ENCODE results near the gene SCYGR4. TPM values are rescaled to one million over a fixed set of nuclear protein-coding genes. Genes with fewer than 3 reads are reported as not detected.

SCYGR4 gene
- total and polyA plus RNA-seq, 10 of the 15 experiments (the other 5 are each of a cell fraction or from before 2014, with no cell fraction given), result 0.11 TPM; not detected in 9

DNA sequence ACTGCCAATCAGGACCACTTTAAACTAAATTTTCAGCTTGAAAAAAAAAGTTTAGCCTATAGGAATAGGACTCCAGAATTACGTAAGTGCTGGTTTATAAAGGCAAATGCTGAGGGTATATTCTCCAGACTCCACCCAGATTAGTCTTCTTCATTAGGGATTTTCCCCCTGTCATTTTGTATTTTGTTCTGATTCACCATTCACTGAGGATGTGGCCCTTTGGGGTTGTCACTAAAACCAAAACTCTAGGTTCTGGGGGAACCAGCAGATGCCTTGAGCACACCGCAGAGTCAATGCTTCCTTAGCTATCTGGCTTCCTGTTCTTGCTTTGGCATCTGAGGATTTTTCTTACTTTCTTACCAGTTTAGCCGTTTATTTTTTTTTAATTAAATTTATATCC, 10.5 kb downstream of the SCYGR4 start (continued):
- TF ChIP-seq, protein P1, sequence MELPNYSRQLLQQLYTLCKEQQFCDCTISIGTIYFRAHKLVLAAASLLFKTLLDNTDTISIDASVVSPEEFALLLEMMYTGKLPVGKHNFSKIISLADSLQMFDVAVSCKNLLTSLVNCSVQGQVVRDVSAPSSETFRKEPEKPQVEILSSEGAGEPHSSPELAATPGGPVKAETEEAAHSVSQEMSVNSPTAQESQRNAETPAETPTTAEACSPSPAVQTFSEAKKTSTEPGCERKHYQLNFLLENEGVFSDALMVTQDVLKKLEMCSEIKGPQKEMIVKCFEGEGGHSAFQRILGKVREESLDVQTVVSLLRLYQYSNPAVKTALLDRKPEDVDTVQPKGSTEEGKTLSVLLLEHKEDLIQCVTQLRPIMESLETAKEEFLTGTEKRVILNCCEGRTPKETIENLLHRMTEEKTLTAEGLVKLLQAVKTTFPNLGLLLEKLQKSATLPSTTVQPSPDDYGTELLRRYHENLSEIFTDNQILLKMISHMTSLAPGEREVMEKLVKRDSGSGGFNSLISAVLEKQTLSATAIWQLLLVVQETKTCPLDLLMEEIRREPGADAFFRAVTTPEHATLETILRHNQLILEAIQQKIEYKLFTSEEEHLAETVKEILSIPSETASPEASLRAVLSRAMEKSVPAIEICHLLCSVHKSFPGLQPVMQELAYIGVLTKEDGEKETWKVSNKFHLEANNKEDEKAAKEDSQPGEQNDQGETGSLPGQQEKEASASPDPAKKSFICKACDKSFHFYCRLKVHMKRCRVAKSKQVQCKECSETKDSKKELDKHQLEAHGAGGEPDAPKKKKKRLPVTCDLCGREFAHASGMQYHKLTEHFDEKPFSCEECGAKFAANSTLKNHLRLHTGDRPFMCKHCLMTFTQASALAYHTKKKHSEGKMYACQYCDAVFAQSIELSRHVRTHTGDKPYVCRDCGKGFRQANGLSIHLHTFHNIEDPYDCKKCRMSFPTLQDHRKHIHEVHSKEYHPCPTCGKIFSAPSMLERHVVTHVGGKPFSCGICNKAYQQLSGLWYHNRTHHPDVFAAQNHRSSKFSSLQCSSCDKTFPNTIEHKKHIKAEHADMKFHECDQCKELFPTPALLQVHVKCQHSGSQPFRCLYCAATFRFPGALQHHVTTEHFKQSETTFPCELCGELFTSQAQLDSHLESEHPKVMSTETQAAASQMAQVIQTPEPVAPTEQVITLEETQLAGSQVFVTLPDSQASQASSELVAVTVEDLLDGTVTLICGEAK (IDR thresholded peaks at IDR 0.05; ENCODE audit: borderline replicate concordance), result no peak
- TF ChIP-seq, protein P2, sequence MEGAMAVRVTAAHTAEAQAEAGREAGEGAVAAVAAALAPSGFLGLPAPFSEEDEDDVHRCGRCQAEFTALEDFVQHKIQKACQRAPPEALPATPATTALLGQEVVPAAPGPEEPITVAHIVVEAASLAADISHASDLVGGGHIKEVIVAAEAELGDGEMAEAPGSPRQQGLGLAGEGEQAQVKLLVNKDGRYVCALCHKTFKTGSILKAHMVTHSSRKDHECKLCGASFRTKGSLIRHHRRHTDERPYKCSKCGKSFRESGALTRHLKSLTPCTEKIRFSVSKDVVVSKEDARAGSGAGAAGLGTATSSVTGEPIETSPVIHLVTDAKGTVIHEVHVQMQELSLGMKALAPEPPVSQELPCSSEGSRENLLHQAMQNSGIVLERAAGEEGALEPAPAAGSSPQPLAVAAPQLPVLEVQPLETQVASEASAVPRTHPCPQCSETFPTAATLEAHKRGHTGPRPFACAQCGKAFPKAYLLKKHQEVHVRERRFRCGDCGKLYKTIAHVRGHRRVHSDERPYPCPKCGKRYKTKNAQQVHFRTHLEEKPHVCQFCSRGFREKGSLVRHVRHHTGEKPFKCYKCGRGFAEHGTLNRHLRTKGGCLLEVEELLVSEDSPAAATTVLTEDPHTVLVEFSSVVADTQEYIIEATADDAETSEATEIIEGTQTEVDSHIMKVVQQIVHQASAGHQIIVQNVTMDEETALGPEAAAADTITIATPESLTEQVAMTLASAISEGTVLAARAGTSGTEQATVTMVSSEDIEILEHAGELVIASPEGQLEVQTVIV (IDR thresholded peaks at IDR 0.05; ENCODE audit: borderline replicate concordance, partially characterized antibody), result no peak
- TF ChIP-seq MYC (IDR thresholded peaks at IDR 0.05; ENCODE audit: insufficient read depth, insufficient read length, insufficient replicate concordance, low read length, severe bottlenecking), result no peak
- TF ChIP-seq IKZF2 (IDR thresholded peaks at IDR 0.05), result peak; percentile 31 to 63; a peak in 3 of 4 replicates
- no peak for TF ChIP-seq PAX8 (IDR thresholded peaks at IDR 0.05)
- TF ChIP-seq E2F4 (IDR thresholded peaks at IDR 0.05; ENCODE audit: low read depth, low read length), result no peak
- TF ChIP-seq TBL1XR1 (IDR thresholded peaks at IDR 0.05; ENCODE audit: low read depth, low read length), result no peak
- TF ChIP-seq, protein P3, sequence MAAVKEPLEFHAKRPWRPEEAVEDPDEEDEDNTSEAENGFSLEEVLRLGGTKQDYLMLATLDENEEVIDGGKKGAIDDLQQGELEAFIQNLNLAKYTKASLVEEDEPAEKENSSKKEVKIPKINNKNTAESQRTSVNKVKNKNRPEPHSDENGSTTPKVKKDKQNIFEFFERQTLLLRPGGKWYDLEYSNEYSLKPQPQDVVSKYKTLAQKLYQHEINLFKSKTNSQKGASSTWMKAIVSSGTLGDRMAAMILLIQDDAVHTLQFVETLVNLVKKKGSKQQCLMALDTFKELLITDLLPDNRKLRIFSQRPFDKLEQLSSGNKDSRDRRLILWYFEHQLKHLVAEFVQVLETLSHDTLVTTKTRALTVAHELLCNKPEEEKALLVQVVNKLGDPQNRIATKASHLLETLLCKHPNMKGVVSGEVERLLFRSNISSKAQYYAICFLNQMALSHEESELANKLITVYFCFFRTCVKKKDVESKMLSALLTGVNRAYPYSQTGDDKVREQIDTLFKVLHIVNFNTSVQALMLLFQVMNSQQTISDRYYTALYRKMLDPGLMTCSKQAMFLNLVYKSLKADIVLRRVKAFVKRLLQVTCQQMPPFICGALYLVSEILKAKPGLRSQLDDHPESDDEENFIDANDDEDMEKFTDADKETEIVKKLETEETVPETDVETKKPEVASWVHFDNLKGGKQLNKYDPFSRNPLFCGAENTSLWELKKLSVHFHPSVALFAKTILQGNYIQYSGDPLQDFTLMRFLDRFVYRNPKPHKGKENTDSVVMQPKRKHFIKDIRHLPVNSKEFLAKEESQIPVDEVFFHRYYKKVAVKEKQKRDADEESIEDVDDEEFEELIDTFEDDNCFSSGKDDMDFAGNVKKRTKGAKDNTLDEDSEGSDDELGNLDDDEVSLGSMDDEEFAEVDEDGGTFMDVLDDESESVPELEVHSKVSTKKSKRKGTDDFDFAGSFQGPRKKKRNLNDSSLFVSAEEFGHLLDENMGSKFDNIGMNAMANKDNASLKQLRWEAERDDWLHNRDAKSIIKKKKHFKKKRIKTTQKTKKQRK (IDR thresholded peaks at IDR 0.05; ENCODE audit: low read depth, low read length), result no peak
- no peak for TF ChIP-seq MAX (IDR thresholded peaks at IDR 0.05; ENCODE audit: low read depth, low read length)
- no peak for TF ChIP-seq BHLHE40 (IDR thresholded peaks at IDR 0.05; ENCODE audit: borderline replicate concordance in 1 of 2, low read depth in 2 of 2, low read length in 1 of 2)
- TF ChIP-seq TCF3 (IDR thresholded peaks at IDR 0.05; ENCODE audit: borderline replicate concordance, insufficient read depth, low read depth, low read length), result no peak
- TF ChIP-seq, protein P4, sequence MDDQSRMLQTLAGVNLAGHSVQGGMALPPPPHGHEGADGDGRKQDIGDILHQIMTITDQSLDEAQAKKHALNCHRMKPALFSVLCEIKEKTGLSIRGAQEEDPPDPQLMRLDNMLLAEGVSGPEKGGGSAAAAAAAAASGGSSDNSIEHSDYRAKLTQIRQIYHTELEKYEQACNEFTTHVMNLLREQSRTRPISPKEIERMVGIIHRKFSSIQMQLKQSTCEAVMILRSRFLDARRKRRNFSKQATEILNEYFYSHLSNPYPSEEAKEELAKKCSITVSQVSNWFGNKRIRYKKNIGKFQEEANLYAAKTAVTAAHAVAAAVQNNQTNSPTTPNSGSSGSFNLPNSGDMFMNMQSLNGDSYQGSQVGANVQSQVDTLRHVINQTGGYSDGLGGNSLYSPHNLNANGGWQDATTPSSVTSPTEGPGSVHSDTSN (IDR thresholded peaks at IDR 0.05; ENCODE audit: insufficient replicate concordance, low read depth, low read length), result no peak

Data from GM12878 (cell line).